GM23338 (cell line): ENCODE data around the gene UHRF1. TPM values are rescaled to one million over a fixed set of nuclear protein-coding genes. Genes with fewer than 3 reads are reported as not detected.
A peak's percentile ranks its signal among the peaks of the same experiment; 100 is the strongest.

Experiments
- ATAC-seq: fragments of 200-7000 bp; cut with Tn5 transposase; 3 replicates; pipeline ENCODE4 v1.9.1; 2020
- DNase-seq: peaks from one replicate; pipeline ENCODE4 v3.0.0-alpha.2; 2015; ENCODE audit warnings: low spot score
- H2AFZ ChIP-seq: fragments of 200-600 bp; sonication (generic); 2 replicates; pipeline ENCODE4 v1.8.0; 2016; ENCODE audit warnings: antibody characterized with exemption, mild to moderate bottlenecking, moderate library complexity
- H3F3A ChIP-seq: fragments of 200-600 bp; sonication (generic); replicated peaks from 2 replicates; pipeline ENCODE4 v1.8.0; 2017; ENCODE audit warnings: antibody characterized with exemption, mixed run types, low read depth
- H3K27ac ChIP-seq: fragments of 200-600 bp; sonication (generic); 2 replicates; pipeline ENCODE4 v1.6.1; 2016; ENCODE audit warnings: low read depth
- H3K27me3 ChIP-seq: fragments of 200-600 bp; sonication (generic); 2 replicates; pipeline ENCODE4 v1.8.0; 2016; ENCODE audit warnings: mild to moderate bottlenecking, mixed run types, moderate library complexity; ENCODE audit not compliant: insufficient read depth
- H3K36me3 ChIP-seq: fragments of 200-600 bp; sonication (generic); 2 replicates; pipeline ENCODE4 v1.8.0; 2016; ENCODE audit warnings: mild to moderate bottlenecking; ENCODE audit not compliant: insufficient read depth
- H3K4me1 ChIP-seq: fragments of 200-600 bp; sonication (generic); 2 replicates; pipeline ENCODE4 v1.8.0; 2016; ENCODE audit warnings: mild to moderate bottlenecking, moderate library complexity; ENCODE audit not compliant: insufficient read depth
- H3K4me2 ChIP-seq: fragments of 200-600 bp; sonication (generic); 2 replicates; pipeline ENCODE4 v1.7.1; 2017; ENCODE audit warnings: mixed run types
- H3K4me3 ChIP-seq: fragments of 200-600 bp; sonication (generic); 2 replicates; pipeline ENCODE4 v1.6.1; 2016; ENCODE audit warnings: mixed run types
- H3K79me2 ChIP-seq: fragments of 200-600 bp; sonication (generic); replicated peaks from 2 replicates; pipeline ENCODE4 v1.8.0; 2017; ENCODE audit warnings: mild to moderate bottlenecking; ENCODE audit not compliant: insufficient read depth
- H3K9me2 ChIP-seq: fragments of 200-600 bp; sonication (generic); 2 replicates; pipeline ENCODE4 v1.8.0; 2017; ENCODE audit not compliant: insufficient read depth
- H4K20me1 ChIP-seq: fragments of 200-600 bp; sonication (generic); replicated peaks from 2 replicates; pipeline ENCODE4 v1.8.0; 2017; ENCODE audit warnings: mild to moderate bottlenecking; ENCODE audit not compliant: insufficient read depth
- H3K27ac Mint-ChIP-seq: 2 replicates; pipeline ENCODE4 v1.8.0; 2020; ENCODE audit warnings: inconsistent platforms, mild to moderate bottlenecking, moderate library complexity, mixed read lengths
- H3K27me3 Mint-ChIP-seq: 3 replicates; pipeline ENCODE4 v1.8.0; 2022; ENCODE audit warnings: low read depth, mild to moderate bottlenecking, moderate library complexity, mixed read lengths, inconsistent platforms; ENCODE audit not compliant: insufficient read depth, poor library complexity
- H3K36me3 Mint-ChIP-seq: 3 replicates; pipeline ENCODE4 v1.8.0; 2021; ENCODE audit warnings: low read depth, mild to moderate bottlenecking, inconsistent platforms, moderate library complexity, mixed read lengths
- H3K4me1 Mint-ChIP-seq: 3 replicates; pipeline ENCODE4 v1.8.0; 2020; ENCODE audit warnings: mild to moderate bottlenecking, inconsistent platforms, mixed read lengths
- H3K4me3 Mint-ChIP-seq: 3 replicates; pipeline ENCODE4 v1.8.0; 2021; ENCODE audit warnings: moderate library complexity, mild to moderate bottlenecking, inconsistent platforms, mixed read lengths
- H3K9me3 Mint-ChIP-seq: 3 replicates; pipeline ENCODE4 v1.8.0; 2020; ENCODE audit warnings: moderate library complexity, mild to moderate bottlenecking, inconsistent platforms, mixed read lengths
- CREB1 ChIP-seq: fragments of 250-450 bp; sonication (Bioruptor Pico); IDR thresholded peaks from 2 replicates; pipeline ENCODE4 v1.5.0; 2020; ENCODE audit warnings: low read depth, mild to moderate bottlenecking, moderate library complexity
- EZH2 ChIP-seq: fragments of 200-600 bp; sonication (generic); IDR thresholded peaks from one replicate; pipeline ENCODE4 v1.8.0; 2017; ENCODE audit warnings: antibody characterized with exemption, mild to moderate bottlenecking, low read depth; ENCODE audit not compliant: unreplicated experiment
- EZH2phosphoT487 ChIP-seq: fragments of 200-600 bp; sonication (generic); IDR thresholded peaks from one replicate; pipeline ENCODE4 v1.8.1; 2018; ENCODE audit warnings: antibody characterized with exemption; ENCODE audit not compliant: unreplicated experiment
- JUNB ChIP-seq: IDR thresholded peaks from one replicate; pipeline ENCODE4 v1.6.1; 2016; ENCODE audit warnings: antibody characterized with exemption; ENCODE audit not compliant: unreplicated experiment
- NANOG ChIP-seq: IDR thresholded peaks from 2 replicates; pipeline ENCODE4 v1.6.1; 2016; ENCODE audit warnings: antibody characterized with exemption, borderline replicate concordance
- POLR2AphosphoS5 ChIP-seq: IDR thresholded peaks from 2 replicates; pipeline ENCODE4 v1.6.1; 2016; ENCODE audit warnings: antibody characterized with exemption, low read depth
- STAT1 ChIP-seq: IDR thresholded peaks from one replicate; pipeline ENCODE4 v1.6.1; 2016; ENCODE audit warnings: antibody characterized with exemption; ENCODE audit not compliant: unreplicated experiment
- ZNF114 ChIP-seq: fragments of 250-450 bp; sonication (Bioruptor Pico); IDR thresholded peaks from 2 replicates; pipeline ENCODE4 v1.5.0; 2020; ENCODE audit warnings: mild to moderate bottlenecking, moderate library complexity
- ZNF331 ChIP-seq: fragments of 250-450 bp; sonication (Bioruptor Pico); IDR thresholded peaks from 2 replicates; pipeline ENCODE4 v1.5.0; 2020; ENCODE audit warnings: low read depth, mild to moderate bottlenecking, moderate library complexity
- polyA plus RNA-seq: library from polyadenylated mRNA; unstranded; fragments of >200 nt; fragmentation: Nextera tagmentation; extraction: Ambion mirVana; gene quantifications from 2 replicates; pipeline ENCODE4 v1.2.1, GENCODE V29; 2016
- total RNA-seq: library from RNA; depleted of rRNA; stranded (reverse); fragments of >200 nt; shearing (Covaris generic); gene quantifications from 2 replicates; pipeline ENCODE4 v1.2.3, GENCODE V29; 2014
- TF ChIP-seq, protein P1 (sequence below): IDR thresholded peaks from one replicate; pipeline ENCODE4 v1.6.1; 2018; ENCODE audit warnings: antibody characterized with exemption; ENCODE audit not compliant: unreplicated experiment
- TF ChIP-seq, protein P2 (sequence below): fragments of 250-450 bp; sonication (Bioruptor Pico); IDR thresholded peaks from 2 replicates; pipeline ENCODE4 v1.5.0; 2020; ENCODE audit warnings: mild to moderate bottlenecking, moderate library complexity
- TF ChIP-seq, protein P3 (sequence below), 2 experiments: fragments of 200-600 bp in 1 of 2; sonication (generic) in 1 of 2; conservative IDR thresholded peaks; 2 replicates each; pipeline versions ENCODE4 v1.5.1 to v1.6.1; 2016 to 2017; ENCODE audit warnings: antibody characterized with exemption in 2 of 2, low read depth in 2 of 2, mild to moderate bottlenecking in 2 of 2, moderate library complexity in 1 of 2
- TF ChIP-seq, protein P4 (sequence below): IDR thresholded peaks from 2 replicates; pipeline ENCODE4 v1.6.1; 2016; ENCODE audit warnings: antibody characterized with exemption

Gene UHRF1
- total and polyA plus RNA-seq, 2 experiments from 2014 or later, result 20.3 to 45.7 TPM

DNA sequence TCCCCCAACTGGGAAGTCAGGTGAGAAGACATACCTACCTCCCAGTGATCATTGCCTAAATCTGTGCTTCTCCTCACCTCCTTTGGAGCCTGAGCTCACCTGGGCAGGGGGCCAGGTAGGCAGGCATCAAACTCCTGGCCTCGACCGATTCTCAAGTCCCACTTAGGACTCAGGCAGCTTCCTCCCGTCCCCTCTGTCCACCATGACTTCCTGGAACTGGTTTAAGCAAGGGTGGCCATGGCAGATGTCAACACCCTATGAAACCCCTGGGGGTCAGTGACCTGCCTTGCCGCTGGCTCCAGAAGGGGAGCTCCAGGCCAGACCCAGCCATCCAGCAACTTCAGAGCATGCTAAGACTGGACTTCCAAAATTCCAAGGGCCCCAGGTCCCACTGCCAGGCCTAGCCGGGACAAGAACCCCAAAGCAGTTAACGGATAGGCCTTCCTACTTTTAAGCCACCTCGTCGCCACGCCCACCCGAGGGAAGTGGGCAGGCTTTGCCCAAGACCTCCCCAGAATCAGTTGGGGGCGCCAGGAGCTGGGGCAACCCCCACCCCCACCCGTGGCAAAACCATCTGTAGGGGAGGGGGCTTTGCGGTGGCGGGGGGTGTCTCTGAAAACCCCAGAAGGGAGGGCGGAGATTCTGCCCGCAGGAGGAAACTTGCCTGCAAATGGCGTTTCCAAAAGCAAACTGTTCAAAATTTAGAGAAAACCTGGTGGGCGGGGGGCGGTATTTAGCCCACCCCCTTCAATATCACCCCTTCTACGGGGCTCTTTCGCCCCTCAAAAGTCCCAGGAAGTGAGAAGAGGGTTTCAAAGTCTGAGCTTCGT is 42.5 kb upstream of the UHRF1 start:
- Histone ChIP-seq H3K4me1 (peaks cover 7% of the 10 kb centered on the region; the same call in 1 of the 2 replicates), H3K4me3 (peak overlapping the region; percentile 97), H3F3A (no peaks in the 10 kb centered on the region), H2AFZ (peak overlapping the region; percentile 95), H3K9me2 (no peaks in the 10 kb centered on the region), H3K27ac (peak overlapping the region; percentile 72; the same call in 1 of the 2 replicates), H4K20me1 (peaks cover 4% of the 10 kb centered on the region; the same call in 1 of the 2 replicates), H3K4me2 (peak overlapping the region; percentile 99), H3K27me3 (no peaks in the 10 kb centered on the region), H3K36me3 (no peaks in the 10 kb centered on the region), H3K79me2 (peaks cover 4% of the 10 kb centered on the region; the same call in 1 of the 2 replicates)
- H3K27ac Mint-ChIP-seq, result 0 out of 2 replicates have a peak overlapping the region, but pooled peaks have one; percentile 14
- no peaks in the 10 kb centered on the region; the same call in 2 of the 3 replicates for H3K9me3 Mint-ChIP-seq
- ATAC-seq, result peak; percentile 69
- peak; percentile 79 for DNase-seq
- H3K4me3 Mint-ChIP-seq, result peak overlapping the region; percentile 80
- no peak for TF ChIP-seq EZH2
- TF ChIP-seq, protein P1, sequence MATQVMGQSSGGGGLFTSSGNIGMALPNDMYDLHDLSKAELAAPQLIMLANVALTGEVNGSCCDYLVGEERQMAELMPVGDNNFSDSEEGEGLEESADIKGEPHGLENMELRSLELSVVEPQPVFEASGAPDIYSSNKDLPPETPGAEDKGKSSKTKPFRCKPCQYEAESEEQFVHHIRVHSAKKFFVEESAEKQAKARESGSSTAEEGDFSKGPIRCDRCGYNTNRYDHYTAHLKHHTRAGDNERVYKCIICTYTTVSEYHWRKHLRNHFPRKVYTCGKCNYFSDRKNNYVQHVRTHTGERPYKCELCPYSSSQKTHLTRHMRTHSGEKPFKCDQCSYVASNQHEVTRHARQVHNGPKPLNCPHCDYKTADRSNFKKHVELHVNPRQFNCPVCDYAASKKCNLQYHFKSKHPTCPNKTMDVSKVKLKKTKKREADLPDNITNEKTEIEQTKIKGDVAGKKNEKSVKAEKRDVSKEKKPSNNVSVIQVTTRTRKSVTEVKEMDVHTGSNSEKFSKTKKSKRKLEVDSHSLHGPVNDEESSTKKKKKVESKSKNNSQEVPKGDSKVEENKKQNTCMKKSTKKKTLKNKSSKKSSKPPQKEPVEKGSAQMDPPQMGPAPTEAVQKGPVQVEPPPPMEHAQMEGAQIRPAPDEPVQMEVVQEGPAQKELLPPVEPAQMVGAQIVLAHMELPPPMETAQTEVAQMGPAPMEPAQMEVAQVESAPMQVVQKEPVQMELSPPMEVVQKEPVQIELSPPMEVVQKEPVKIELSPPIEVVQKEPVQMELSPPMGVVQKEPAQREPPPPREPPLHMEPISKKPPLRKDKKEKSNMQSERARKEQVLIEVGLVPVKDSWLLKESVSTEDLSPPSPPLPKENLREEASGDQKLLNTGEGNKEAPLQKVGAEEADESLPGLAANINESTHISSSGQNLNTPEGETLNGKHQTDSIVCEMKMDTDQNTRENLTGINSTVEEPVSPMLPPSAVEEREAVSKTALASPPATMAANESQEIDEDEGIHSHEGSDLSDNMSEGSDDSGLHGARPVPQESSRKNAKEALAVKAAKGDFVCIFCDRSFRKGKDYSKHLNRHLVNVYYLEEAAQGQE, result no peak
- TF ChIP-seq, protein P2, sequence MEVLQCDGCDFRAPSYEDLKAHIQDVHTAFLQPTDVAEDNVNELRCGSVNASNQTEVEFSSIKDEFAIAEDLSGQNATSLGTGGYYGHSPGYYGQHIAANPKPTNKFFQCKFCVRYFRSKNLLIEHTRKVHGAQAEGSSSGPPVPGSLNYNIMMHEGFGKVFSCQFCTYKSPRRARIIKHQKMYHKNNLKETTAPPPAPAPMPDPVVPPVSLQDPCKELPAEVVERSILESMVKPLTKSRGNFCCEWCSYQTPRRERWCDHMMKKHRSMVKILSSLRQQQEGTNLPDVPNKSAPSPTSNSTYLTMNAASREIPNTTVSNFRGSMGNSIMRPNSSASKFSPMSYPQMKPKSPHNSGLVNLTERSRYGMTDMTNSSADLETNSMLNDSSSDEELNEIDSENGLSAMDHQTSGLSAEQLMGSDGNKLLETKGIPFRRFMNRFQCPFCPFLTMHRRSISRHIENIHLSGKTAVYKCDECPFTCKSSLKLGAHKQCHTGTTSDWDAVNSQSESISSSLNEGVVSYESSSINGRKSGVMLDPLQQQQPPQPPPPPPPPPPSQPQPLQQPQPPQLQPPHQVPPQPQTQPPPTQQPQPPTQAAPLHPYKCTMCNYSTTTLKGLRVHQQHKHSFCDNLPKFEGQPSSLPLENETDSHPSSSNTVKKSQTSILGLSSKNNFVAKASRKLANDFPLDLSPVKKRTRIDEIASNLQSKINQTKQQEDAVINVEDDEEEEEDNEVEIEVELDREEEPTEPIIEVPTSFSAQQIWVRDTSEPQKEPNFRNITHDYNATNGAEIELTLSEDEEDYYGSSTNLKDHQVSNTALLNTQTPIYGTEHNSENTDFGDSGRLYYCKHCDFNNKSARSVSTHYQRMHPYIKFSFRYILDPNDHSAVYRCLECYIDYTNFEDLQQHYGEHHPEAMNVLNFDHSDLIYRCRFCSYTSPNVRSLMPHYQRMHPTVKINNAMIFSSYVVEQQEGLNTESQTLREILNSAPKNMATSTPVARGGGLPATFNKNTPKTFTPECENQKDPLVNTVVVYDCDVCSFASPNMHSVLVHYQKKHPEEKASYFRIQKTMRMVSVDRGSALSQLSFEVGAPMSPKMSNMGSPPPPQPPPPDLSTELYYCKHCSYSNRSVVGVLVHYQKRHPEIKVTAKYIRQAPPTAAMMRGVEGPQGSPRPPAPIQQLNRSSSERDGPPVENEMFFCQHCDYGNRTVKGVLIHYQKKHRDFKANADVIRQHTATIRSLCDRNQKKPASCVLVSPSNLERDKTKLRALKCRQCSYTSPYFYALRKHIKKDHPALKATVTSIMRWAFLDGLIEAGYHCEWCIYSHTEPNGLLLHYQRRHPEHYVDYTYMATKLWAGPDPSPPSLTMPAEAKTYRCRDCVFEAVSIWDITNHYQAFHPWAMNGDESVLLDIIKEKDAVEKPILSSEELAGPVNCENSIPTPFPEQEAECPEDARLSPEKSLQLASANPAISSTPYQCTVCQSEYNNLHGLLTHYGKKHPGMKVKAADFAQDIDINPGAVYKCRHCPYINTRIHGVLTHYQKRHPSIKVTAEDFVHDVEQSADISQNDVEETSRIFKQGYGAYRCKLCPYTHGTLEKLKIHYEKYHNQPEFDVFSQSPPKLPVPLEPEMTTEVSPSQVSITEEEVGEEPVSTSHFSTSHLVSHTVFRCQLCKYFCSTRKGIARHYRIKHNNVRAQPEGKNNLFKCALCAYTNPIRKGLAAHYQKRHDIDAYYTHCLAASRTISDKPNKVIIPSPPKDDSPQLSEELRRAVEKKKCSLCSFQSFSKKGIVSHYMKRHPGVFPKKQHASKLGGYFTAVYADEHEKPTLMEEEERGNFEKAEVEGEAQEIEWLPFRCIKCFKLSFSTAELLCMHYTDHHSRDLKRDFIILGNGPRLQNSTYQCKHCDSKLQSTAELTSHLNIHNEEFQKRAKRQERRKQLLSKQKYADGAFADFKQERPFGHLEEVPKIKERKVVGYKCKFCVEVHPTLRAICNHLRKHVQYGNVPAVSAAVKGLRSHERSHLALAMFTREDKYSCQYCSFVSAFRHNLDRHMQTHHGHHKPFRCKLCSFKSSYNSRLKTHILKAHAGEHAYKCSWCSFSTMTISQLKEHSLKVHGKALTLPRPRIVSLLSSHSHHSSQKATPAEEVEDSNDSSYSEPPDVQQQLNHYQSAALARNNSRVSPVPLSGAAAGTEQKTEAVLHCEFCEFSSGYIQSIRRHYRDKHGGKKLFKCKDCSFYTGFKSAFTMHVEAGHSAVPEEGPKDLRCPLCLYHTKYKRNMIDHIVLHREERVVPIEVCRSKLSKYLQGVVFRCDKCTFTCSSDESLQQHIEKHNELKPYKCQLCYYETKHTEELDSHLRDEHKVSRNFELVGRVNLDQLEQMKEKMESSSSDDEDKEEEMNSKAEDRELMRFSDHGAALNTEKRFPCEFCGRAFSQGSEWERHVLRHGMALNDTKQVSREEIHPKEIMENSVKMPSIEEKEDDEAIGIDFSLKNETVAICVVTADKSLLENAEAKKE (CRISPR knock-in tag), result no peak
- TF ChIP-seq POLR2AphosphoS5, result no peak
- no peak for TF ChIP-seq STAT1
- TF ChIP-seq JUNB, result no peak
- no peak for TF ChIP-seq ZNF331 (CRISPR knock-in tag)
- TF ChIP-seq EZH2phosphoT487, result no peak
- TF ChIP-seq CREB1 (CRISPR knock-in tag), result no peak
- TF ChIP-seq, protein P3, sequence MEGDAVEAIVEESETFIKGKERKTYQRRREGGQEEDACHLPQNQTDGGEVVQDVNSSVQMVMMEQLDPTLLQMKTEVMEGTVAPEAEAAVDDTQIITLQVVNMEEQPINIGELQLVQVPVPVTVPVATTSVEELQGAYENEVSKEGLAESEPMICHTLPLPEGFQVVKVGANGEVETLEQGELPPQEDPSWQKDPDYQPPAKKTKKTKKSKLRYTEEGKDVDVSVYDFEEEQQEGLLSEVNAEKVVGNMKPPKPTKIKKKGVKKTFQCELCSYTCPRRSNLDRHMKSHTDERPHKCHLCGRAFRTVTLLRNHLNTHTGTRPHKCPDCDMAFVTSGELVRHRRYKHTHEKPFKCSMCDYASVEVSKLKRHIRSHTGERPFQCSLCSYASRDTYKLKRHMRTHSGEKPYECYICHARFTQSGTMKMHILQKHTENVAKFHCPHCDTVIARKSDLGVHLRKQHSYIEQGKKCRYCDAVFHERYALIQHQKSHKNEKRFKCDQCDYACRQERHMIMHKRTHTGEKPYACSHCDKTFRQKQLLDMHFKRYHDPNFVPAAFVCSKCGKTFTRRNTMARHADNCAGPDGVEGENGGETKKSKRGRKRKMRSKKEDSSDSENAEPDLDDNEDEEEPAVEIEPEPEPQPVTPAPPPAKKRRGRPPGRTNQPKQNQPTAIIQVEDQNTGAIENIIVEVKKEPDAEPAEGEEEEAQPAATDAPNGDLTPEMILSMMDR (conservative IDR thresholded peaks at IDR 0.05; ENCODE audit: low read depth in 2 of 2), result no peak
- TF ChIP-seq, protein P4, sequence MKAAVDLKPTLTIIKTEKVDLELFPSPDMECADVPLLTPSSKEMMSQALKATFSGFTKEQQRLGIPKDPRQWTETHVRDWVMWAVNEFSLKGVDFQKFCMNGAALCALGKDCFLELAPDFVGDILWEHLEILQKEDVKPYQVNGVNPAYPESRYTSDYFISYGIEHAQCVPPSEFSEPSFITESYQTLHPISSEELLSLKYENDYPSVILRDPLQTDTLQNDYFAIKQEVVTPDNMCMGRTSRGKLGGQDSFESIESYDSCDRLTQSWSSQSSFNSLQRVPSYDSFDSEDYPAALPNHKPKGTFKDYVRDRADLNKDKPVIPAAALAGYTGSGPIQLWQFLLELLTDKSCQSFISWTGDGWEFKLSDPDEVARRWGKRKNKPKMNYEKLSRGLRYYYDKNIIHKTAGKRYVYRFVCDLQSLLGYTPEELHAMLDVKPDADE, result no peak
- TF ChIP-seq NANOG, result no peak
- no peak for TF ChIP-seq ZNF114 (CRISPR knock-in tag)
- peaks cover 5% of the 10 kb centered on the region for H3K27me3 Mint-ChIP-seq
- no peaks in the 10 kb centered on the region; the same call in 2 of the 3 replicates for H3K36me3 Mint-ChIP-seq
- H3K4me1 Mint-ChIP-seq, result peaks cover 5% of the 10 kb centered on the region; the same call in 2 of the 3 replicates
